ENCODE results near the gene ZRSR2.

- TF ChIP-seq CTCF (IDR thresholded peaks at IDR 0.05) (no peak), POLR2A (IDR thresholded peaks at IDR 0.05) (no peak)
These were observed 42.6 kb upstream of the ZRSR2 start for GRCh38 chrX:15747626-15748173.
